ENCODE results near the gene DISP3.

DNA sequence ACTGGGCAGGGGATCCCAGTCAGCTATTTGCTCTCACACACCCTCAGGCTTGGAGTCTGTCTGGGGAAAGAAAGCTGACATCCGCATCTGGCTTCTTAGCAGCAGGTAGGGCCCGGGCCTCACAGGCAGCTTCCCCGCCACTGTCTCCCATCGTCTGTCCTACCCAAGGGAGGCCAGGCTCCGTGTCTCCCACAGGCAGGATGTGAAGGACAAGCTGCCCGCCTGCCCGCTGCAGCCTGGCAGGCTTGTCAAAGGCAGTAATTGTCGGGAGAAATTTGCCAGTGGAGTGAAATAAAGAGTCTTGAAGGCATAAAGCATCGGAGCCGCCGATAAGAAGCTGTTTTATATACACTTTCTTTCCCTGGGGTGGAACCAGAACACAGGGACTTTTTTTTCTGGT is 44.0 kb upstream of the DISP3 start:
- TF ChIP-seq, protein P1, sequence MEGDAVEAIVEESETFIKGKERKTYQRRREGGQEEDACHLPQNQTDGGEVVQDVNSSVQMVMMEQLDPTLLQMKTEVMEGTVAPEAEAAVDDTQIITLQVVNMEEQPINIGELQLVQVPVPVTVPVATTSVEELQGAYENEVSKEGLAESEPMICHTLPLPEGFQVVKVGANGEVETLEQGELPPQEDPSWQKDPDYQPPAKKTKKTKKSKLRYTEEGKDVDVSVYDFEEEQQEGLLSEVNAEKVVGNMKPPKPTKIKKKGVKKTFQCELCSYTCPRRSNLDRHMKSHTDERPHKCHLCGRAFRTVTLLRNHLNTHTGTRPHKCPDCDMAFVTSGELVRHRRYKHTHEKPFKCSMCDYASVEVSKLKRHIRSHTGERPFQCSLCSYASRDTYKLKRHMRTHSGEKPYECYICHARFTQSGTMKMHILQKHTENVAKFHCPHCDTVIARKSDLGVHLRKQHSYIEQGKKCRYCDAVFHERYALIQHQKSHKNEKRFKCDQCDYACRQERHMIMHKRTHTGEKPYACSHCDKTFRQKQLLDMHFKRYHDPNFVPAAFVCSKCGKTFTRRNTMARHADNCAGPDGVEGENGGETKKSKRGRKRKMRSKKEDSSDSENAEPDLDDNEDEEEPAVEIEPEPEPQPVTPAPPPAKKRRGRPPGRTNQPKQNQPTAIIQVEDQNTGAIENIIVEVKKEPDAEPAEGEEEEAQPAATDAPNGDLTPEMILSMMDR (IDR thresholded peaks at IDR 0.05): no peak
- TF ChIP-seq POLR2A (IDR thresholded peaks at IDR 0.05): no peak
